SK-N-MC (cell line): Measurements from ENCODE around the gene GAREM2.

Experiments used
- DNase-seq: peaks from one replicate; pipeline ENCODE4 v3.0.0-alpha.2; 2011; ENCODE audit warnings: low read depth, low spot score
- H3K27ac ChIP-seq: fragments of 200-600 bp; sonication (generic); 2 replicates; pipeline ENCODE4 v1.5.1; 2016; ENCODE audit warnings: mixed run types
- H3K36me3 ChIP-seq: fragments of 200-600 bp; sonication (generic); 2 replicates; pipeline ENCODE4 v1.6.1; 2017; ENCODE audit warnings: antibody characterized with exemption, low read length, mixed read lengths; ENCODE audit not compliant: insufficient read depth
- H3K4me3 ChIP-seq: fragments of 200-600 bp; sonication (generic); 2 replicates; pipeline ENCODE4 v1.5.1; 2016
- H3K9ac ChIP-seq: fragments of 200-600 bp; sonication (generic); 2 replicates; pipeline ENCODE4 v1.8.0; 2017; ENCODE audit warnings: mixed run types, mixed read lengths; ENCODE audit not compliant: insufficient read length
- H3K9me3 ChIP-seq: fragments of 200-600 bp; sonication (generic); 2 replicates; pipeline ENCODE4 v1.6.1; 2017; ENCODE audit warnings: low read depth, mild to moderate bottlenecking, antibody characterized with exemption, low read length, moderate library complexity, mixed read lengths
- EZH2 ChIP-seq: fragments of 200-600 bp; sonication (generic); IDR thresholded peaks from one replicate; pipeline ENCODE4 v1.6.1; 2017; ENCODE audit warnings: antibody characterized with exemption
- FOXP2 ChIP-seq: optimal IDR thresholded peaks from 2 replicates; pipeline ENCODE3; 2011; ENCODE audit warnings: mild to moderate bottlenecking, moderate library complexity; ENCODE audit not compliant: insufficient read depth; ENCODE audit errors: extremely low read length, control extremely low read depth
- POLR2AphosphoS5 ChIP-seq: IDR thresholded peaks from 2 replicates; pipeline ENCODE4 v1.6.1; 2012; ENCODE audit warnings: mild to moderate bottlenecking, low read depth, low read length, borderline replicate concordance

Gene GAREM2

GRCh38 chr2:26141145-26141769 is 31.6 kb upstream of the GAREM2 start:
- H3K9me3 ChIP-seq: no peaks in the 10 kb centered on the region
- H3K4me3 ChIP-seq: no peak overlapping the region
- DNase-seq: no peak
- H3K27ac ChIP-seq: no peak overlapping the region
- no peak overlapping the region for H3K9ac ChIP-seq
- TF ChIP-seq FOXP2 (no peak), POLR2AphosphoS5 (no peak), EZH2 (no peak)
- no peaks in the 10 kb centered on the region; the same call in 1 of the 2 replicates for H3K36me3 ChIP-seq

GRCh38 chr2:26144031-26144430 is 28.9 kb upstream of the GAREM2 start:
- no peak for DNase-seq
- TF ChIP-seq EZH2 (no peak), FOXP2 (no peak), POLR2AphosphoS5 (no peak)
- Histone ChIP-seq H3K4me3 (no peak overlapping the region), H3K9me3 (no peaks in the 10 kb centered on the region), H3K27ac (no peak overlapping the region), H3K9ac (no peak overlapping the region), H3K36me3 (no peaks in the 10 kb centered on the region)

- H3K9ac ChIP-seq: no peak overlapping the region
- DNase-seq: peak; percentile 39
- H3K4me3 ChIP-seq: no peak overlapping the region
- no peak for TF ChIP-seq FOXP2
- TF ChIP-seq EZH2: no peak
- no peak for TF ChIP-seq POLR2AphosphoS5
- H3K9me3 ChIP-seq: no peaks in the 10 kb centered on the region
- H3K27ac ChIP-seq: no peak overlapping the region
- no peaks in the 10 kb centered on the region for H3K36me3 ChIP-seq
Observed at GRCh38 chr2:26144953-26145680, 27.8 kb upstream of the GAREM2 start.

DNA sequence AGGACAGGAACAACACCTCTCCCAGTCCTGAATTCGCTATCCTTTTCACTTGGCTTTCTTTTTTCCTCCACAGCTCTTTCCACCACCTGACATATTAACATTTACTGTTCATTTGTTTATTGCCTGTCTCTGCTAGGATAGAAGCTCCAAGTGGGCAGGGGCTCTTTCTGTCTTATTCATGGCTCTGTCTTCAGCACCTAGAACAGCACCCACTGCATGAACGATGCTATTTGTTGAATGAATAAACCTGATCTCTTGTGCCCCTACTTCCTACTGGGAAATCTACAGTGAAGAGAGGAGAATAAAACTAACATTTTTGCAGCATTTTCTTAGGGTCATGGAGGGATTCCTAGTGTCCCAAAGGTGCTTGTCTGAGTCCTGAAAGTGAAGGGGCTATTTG is 24.4 kb upstream of the GAREM2 start:
- Histone ChIP-seq H3K27ac (no peak overlapping the region), H3K4me3 (no peak overlapping the region), H3K9me3 (no peaks in the 10 kb centered on the region), H3K36me3 (no peaks in the 10 kb centered on the region), H3K9ac (no peak overlapping the region)
- no peak for TF ChIP-seq POLR2AphosphoS5
- TF ChIP-seq EZH2: no peak
- no peak for TF ChIP-seq FOXP2
- no peak for DNase-seq

- Histone ChIP-seq H3K9ac (no peak overlapping the region), H3K4me3 (no peak overlapping the region), H3K9me3 (no peaks in the 10 kb centered on the region), H3K27ac (no peak overlapping the region), H3K36me3 (no peaks in the 10 kb centered on the region)
- no peak for TF ChIP-seq EZH2
- no peak for TF ChIP-seq FOXP2
- no peak for TF ChIP-seq POLR2AphosphoS5
- no peak for DNase-seq
Observed at GRCh38 chr2:26150243-26150642, 22.6 kb upstream of the GAREM2 start.

DNA sequence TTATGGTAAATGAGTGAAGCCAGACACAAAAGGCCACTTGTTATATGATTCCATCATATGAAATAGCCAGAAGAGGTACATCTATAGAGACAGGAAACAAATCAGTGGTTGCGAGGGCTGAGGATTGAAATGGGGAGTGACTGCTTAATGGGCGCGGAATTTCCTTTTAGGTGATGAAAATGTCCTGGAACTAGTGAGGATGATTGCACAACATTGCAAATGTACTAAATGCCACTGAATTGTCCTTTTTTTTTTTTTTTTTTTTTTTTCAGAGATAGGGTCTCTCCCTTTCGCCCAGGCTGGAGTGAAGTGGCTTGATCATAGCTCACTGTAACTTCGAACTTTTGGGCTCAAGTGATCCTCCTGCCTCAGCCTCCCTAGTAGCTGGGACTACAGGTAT is 15.3 kb upstream of the GAREM2 start:
- DNase-seq: no peak
- Histone ChIP-seq H3K36me3 (no peaks in the 10 kb centered on the region), H3K4me3 (no peak overlapping the region), H3K9me3 (no peaks in the 10 kb centered on the region), H3K27ac (no peak overlapping the region), H3K9ac (no peak overlapping the region)
- TF ChIP-seq POLR2AphosphoS5 (no peak), FOXP2 (no peak), EZH2 (no peak)

GRCh38 chr2:26161926-26162325 is 11.0 kb upstream of the GAREM2 start:
- H3K27ac ChIP-seq: no peak overlapping the region
- H3K36me3 ChIP-seq: no peaks in the 10 kb centered on the region
- DNase-seq: no peak
- H3K9ac ChIP-seq: no peak overlapping the region
- no peaks in the 10 kb centered on the region for H3K9me3 ChIP-seq
- TF ChIP-seq POLR2AphosphoS5: no peak
- no peak for TF ChIP-seq EZH2
- TF ChIP-seq FOXP2: no peak
- no peak overlapping the region for H3K4me3 ChIP-seq

GRCh38 chr2:26162963-26163362 is 9.9 kb upstream of the GAREM2 start:
- no peak for DNase-seq
- Histone ChIP-seq H3K9ac (no peak overlapping the region), H3K9me3 (no peaks in the 10 kb centered on the region), H3K4me3 (no peak overlapping the region), H3K27ac (no peak overlapping the region), H3K36me3 (no peaks in the 10 kb centered on the region)
- no peak for TF ChIP-seq POLR2AphosphoS5
